ENCODE measurements around the gene HPS1. TPM values are rescaled to one million over a fixed set of nuclear protein-coding genes. Genes with fewer than 3 reads are reported as not detected.

The HPS1 gene
- total RNA-seq, 4 donors from 2014 or later: 48.6 to 66.7 (median 60.5) TPM

- Histone ChIP-seq H3K4me1 (peaks cover 0 to 4% of the 10 kb centered on the region in 2 donors), H3K4me3 (replicated peaks in 1 of 3) (no peak overlapping the region), H3K27ac (no peak overlapping the region), H3K27me3 (no peaks in the 10 kb centered on the region), H3K36me3 (no peaks in the 10 kb centered on the region), H3K9me3 (no peaks in the 10 kb centered on the region)
- TF ChIP-seq, protein P1, sequence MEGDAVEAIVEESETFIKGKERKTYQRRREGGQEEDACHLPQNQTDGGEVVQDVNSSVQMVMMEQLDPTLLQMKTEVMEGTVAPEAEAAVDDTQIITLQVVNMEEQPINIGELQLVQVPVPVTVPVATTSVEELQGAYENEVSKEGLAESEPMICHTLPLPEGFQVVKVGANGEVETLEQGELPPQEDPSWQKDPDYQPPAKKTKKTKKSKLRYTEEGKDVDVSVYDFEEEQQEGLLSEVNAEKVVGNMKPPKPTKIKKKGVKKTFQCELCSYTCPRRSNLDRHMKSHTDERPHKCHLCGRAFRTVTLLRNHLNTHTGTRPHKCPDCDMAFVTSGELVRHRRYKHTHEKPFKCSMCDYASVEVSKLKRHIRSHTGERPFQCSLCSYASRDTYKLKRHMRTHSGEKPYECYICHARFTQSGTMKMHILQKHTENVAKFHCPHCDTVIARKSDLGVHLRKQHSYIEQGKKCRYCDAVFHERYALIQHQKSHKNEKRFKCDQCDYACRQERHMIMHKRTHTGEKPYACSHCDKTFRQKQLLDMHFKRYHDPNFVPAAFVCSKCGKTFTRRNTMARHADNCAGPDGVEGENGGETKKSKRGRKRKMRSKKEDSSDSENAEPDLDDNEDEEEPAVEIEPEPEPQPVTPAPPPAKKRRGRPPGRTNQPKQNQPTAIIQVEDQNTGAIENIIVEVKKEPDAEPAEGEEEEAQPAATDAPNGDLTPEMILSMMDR (IDR thresholded peaks at IDR 0.05): no peak
- no peak for TF ChIP-seq POLR2A (IDR thresholded peaks at IDR 0.05)
- no peak for DNase-seq
- intact Hi-C loops (cut with DNase I): no loop called here
- WGBS, 2 donors: 83 to 87% methylated on average over 15 of the region's 15 CpGs
Observed at GRCh38 chr10:98458809-98459784, 12.4 kb upstream of the HPS1 start.

DNA sequence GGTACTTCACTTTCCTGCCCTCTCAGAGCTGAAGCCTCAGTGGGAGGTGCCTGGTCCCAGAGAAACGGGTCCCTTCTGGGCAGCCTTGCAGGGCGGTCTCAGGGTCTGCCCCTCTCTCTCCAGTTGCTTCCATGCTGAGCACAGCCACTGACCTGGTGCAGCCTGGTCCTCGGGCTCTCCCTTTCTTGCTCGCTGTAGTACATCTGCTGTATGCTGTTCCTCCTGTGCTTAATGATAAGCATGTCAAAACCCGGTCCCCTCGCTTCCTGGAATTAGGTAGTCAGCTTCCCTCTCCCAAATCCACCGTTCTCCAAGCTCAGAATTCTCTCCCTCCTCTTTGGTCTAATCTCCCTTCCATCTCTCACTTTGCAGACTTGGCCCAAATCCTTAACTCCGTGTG, 11.0 kb upstream of the HPS1 start:
- H3K9me3 ChIP-seq: no peaks in the 10 kb centered on the region
- intact Hi-C loops (cut with DNase I): no loop called here
- H3K27me3 ChIP-seq: no peaks in the 10 kb centered on the region
- TF ChIP-seq POLR2A (IDR thresholded peaks at IDR 0.05): no peak
- TF ChIP-seq, protein P1 (IDR thresholded peaks at IDR 0.05): no peak
- peaks cover 0 to 4% of the 10 kb centered on the region in 2 donors for H3K4me1 ChIP-seq
- H3K4me3 ChIP-seq (replicated peaks in 1 of 3): no peak overlapping the region
- no peaks in the 10 kb centered on the region for H3K36me3 ChIP-seq
- WGBS, 2 donors: 35 to 50% methylated on average over 7 to 8 of the region's 8 CpGs
- no peak for DNase-seq
- H3K27ac ChIP-seq: no peak overlapping the region

- DNase-seq: no peak
- intact Hi-C loops (cut with DNase I): no loop called here
- TF ChIP-seq POLR2A (IDR thresholded peaks at IDR 0.05): no peak
- TF ChIP-seq, protein P1 (IDR thresholded peaks at IDR 0.05): no peak
- Histone ChIP-seq H3K4me3 (replicated peaks in 1 of 3) (no peak overlapping the region), H3K27ac (no peak overlapping the region), H3K9me3 (no peaks in the 10 kb centered on the region), H3K27me3 (no peaks in the 10 kb centered on the region), H3K4me1 (peaks cover 0 to 4% of the 10 kb centered on the region in 2 donors), H3K36me3 (no peaks in the 10 kb centered on the region)
- WGBS, 2 donors: 65 to 80% methylated on average over 12 of the region's 12 CpGs
Observed at GRCh38 chr10:98456686-98457482, 10.1 kb upstream of the HPS1 start.

- H3K27ac ChIP-seq: no peak overlapping the region
- intact Hi-C loops (cut with DNase I): no loop called here
- no peaks in the 10 kb centered on the region for H3K9me3 ChIP-seq
- no peaks in the 10 kb centered on the region for H3K27me3 ChIP-seq
- H3K36me3 ChIP-seq: no peaks in the 10 kb centered on the region
- H3K4me1 ChIP-seq: peaks cover 0 to 1% of the 10 kb centered on the region in 2 donors
- WGBS, 2 donors: 89 to 93% methylated on average over 4 of the region's 4 CpGs
- no peak for DNase-seq
- H3K4me3 ChIP-seq (replicated peaks in 1 of 3): no peak overlapping the region
- no peak for TF ChIP-seq POLR2A (IDR thresholded peaks at IDR 0.05)
- TF ChIP-seq, protein P1 (IDR thresholded peaks at IDR 0.05): no peak
Observed at GRCh38 chr10:98456043-98456570, 9.4 kb upstream of the HPS1 start.
